Sigmoid colon (tissue), 4 donors: Measurements from ENCODE around the gene NTRK1.

Source experiments
- POLR2A ChIP-seq, 2 donors: fragments of 450-650 bp; IDR thresholded peaks; one replicate each; pipeline ENCODE4 v1.6.1; 2016; ENCODE audit warnings: antibody characterized with exemption in 2 of 2, mild to moderate bottlenecking in 2 of 2, moderate library complexity in 2 of 2
- POLR2AphosphoS5 ChIP-seq, 4 donors: sonication (generic); formaldehyde crosslinking; IDR thresholded peaks; one replicate each; pipeline ENCODE4 v1.6.1; 2017; ENCODE audit warnings: antibody characterized with exemption in 4 of 4
- TF ChIP-seq, protein P1 (sequence below), 4 experiments: fragments of 450-650 bp in 3 of 4; fragments of 200-600 bp in 1 of 4; IDR thresholded peaks; one replicate each; pipeline ENCODE4 v1.5.1; 2016 to 2019; ENCODE audit warnings: antibody characterized with exemption in 4 of 4, mild to moderate bottlenecking in 3 of 4, moderate library complexity in 2 of 4

DNA sequence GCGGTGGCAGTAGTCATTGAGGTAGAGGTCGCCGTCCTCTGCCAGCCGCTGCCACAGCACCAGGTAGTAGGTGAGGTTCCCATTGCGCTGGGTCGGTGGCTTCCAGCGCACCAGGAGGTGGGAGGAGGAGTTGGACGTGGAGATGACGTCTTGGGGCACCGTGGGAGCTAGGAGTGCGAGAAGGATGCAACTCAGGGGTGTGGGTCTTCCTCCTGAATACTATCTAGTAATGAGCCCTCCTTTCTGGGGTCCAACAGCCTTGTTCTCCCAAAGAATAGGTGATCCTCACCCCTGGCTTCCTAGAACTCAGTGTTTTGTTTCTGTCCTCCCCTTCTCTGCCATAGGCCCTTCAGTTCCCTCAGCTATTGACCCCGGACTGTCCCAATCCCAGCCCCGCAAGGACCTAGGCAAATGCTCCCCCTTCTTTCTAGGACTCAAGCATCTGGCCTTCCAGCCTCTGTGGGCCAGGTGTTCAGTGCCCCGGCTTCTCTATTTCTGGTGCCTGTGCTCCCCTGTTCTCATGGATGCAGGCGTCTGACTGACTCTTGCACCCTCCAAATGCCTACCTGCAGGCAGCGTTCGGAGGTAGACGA lies 14.6 kb upstream of the NTRK1 start:
- TF ChIP-seq POLR2A (IDR thresholded peaks at IDR 0.05): no peak
- TF ChIP-seq, protein P1, sequence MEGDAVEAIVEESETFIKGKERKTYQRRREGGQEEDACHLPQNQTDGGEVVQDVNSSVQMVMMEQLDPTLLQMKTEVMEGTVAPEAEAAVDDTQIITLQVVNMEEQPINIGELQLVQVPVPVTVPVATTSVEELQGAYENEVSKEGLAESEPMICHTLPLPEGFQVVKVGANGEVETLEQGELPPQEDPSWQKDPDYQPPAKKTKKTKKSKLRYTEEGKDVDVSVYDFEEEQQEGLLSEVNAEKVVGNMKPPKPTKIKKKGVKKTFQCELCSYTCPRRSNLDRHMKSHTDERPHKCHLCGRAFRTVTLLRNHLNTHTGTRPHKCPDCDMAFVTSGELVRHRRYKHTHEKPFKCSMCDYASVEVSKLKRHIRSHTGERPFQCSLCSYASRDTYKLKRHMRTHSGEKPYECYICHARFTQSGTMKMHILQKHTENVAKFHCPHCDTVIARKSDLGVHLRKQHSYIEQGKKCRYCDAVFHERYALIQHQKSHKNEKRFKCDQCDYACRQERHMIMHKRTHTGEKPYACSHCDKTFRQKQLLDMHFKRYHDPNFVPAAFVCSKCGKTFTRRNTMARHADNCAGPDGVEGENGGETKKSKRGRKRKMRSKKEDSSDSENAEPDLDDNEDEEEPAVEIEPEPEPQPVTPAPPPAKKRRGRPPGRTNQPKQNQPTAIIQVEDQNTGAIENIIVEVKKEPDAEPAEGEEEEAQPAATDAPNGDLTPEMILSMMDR (IDR thresholded peaks at IDR 0.05): no peak
- TF ChIP-seq POLR2AphosphoS5 (IDR thresholded peaks at IDR 0.05): no peak
